ENCODE data around the gene KANK4.

Gene KANK4

GRCh38 chr1:62307895-62308492, 11.2 kb downstream of the KANK4 start:
- DNase-seq (ENCODE audit: low read depth in 2 of 3, low spot score in 1 of 3) = no peak

- no peak for DNase-seq (ENCODE audit: low read depth in 2 of 3, low spot score in 1 of 3)
Measured at GRCh38 chr1:62307446-62307845, 11.8 kb downstream of the KANK4 start.

GRCh38 chr1:62306065-62306464, 13.2 kb downstream of the KANK4 start:
- no peak for DNase-seq (ENCODE audit: low read depth in 2 of 3, low spot score in 1 of 3)

DNA sequence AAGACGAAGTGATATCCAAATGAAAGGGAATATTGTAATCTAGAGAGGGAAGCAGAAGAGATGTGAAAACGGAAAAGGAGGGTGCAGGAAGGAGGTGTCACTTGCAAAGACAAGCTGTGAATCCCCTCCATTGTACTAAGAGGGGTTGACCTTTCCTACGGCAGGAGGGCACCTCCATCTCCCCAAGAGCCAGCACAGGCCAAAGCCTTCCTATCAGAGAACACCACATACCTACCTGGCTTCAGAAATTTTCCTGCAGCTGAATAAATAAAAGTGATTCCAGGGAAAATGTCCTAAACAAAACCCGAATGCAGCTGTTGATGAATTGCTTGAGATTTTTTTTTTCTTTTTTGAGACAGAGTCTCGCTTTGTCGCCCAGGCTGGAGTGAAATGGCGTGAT, 14.3 kb downstream of the KANK4 start:
- DNase-seq (ENCODE audit: low read depth in 2 of 3, low spot score in 1 of 3) = no peak

- no peak for DNase-seq (ENCODE audit: low read depth in 2 of 3, low spot score in 1 of 3)
Measured at GRCh38 chr1:62304515-62304914, 14.7 kb downstream of the KANK4 start.

GRCh38 chr1:62301726-62302390, 17.4 kb downstream of the KANK4 start:
- DNase-seq (ENCODE audit: low read depth in 2 of 3, low spot score in 1 of 3) = no peak

GRCh38 chr1:62299426-62300200, 19.6 kb downstream of the KANK4 start:
- no peak for DNase-seq (ENCODE audit: low read depth in 2 of 3, low spot score in 1 of 3)

- no peak for DNase-seq (ENCODE audit: low read depth in 2 of 3, low spot score in 1 of 3)
Measured at GRCh38 chr1:62295921-62296491, 23.2 kb downstream of the KANK4 start.

DNA sequence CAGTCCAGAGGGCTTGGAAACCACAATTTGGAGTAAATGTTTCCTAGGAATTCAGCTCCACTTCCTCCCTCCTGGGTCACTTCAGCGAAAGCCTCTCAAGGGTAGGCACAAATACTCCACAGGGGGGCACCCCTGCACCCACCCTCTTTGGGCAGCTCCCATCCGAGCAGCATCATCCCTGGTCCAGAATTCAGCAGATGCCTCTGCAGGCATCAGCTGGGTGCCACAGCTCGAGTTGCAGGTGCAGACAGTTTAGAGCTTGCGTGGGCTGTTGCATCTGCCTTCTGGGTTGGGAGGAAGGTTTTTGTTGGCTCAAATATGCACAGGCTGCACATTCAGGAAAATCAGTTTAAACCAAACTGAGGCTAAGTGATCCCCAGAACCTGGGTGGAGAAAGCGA, 25.0 kb downstream of the KANK4 start:
- DNase-seq (ENCODE audit: low read depth in 2 of 3, low spot score in 1 of 3) = no peak

DNA sequence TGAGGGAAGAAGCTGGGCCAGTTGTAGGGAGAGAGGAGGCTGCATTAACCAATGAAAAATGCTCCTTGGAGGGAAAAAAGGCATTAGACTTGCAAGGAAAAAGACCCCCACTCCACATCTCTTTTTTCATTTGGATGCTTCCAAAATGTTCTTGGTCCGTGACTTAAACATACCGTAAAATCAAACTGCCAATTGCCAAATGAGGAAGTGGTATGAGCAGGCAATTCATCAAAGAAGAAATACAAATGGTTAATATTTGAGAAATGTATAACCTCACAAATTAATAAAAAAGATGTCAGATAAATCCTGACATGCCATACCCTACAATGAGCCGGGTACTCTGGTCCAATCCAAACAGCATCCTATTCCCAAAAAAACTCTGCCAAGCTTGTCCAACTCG, 30.6 kb downstream of the KANK4 start:
- DNase-seq (ENCODE audit: low read depth in 2 of 3, low spot score in 1 of 3) = no peak

DNA sequence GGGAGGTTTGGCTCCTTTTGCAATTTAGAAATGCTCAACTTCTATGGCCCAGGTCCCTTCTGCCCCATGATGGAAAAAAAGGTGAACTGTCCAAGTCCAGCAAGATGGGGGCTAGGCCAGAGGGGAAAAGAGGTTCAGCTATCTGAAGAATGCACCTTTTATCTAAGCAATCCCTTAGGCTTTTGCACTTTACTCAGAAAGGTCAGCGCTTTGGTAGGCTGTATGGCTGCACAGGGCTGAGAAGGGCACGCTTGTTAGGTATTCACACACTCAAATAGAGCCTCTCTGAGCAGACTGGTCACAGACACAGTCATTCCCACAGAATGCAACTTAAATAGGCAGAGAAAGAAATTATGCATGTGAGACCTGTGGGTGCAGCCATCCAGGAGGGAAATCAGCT, 31.0 kb downstream of the KANK4 start:
- no peak for DNase-seq (ENCODE audit: low read depth in 2 of 3, low spot score in 1 of 3)

DNA sequence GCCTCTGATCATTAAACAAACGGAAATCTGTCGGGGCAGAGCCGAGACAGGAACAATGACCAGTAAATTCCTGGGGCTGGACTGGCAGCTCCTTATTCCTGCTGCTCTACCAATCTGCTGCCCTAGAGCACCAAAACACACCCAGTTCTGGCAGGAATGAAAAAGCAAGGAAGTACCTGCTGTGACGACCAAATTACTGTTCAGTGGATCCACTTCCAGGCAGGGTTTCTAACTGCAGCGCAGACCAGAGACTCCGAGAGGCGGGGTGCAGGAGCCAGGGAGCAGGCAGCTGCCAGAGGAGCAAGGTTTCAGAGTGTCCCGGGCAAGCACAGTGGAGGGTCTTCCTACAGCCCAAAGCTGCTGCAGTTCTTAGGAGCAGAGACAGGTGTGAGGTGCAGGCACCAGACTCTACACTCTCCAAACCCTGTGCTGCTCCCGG, 32.4 kb downstream of the KANK4 start:
- DNase-seq (ENCODE audit: low read depth in 2 of 3, low spot score in 1 of 3) = no peak

DNA sequence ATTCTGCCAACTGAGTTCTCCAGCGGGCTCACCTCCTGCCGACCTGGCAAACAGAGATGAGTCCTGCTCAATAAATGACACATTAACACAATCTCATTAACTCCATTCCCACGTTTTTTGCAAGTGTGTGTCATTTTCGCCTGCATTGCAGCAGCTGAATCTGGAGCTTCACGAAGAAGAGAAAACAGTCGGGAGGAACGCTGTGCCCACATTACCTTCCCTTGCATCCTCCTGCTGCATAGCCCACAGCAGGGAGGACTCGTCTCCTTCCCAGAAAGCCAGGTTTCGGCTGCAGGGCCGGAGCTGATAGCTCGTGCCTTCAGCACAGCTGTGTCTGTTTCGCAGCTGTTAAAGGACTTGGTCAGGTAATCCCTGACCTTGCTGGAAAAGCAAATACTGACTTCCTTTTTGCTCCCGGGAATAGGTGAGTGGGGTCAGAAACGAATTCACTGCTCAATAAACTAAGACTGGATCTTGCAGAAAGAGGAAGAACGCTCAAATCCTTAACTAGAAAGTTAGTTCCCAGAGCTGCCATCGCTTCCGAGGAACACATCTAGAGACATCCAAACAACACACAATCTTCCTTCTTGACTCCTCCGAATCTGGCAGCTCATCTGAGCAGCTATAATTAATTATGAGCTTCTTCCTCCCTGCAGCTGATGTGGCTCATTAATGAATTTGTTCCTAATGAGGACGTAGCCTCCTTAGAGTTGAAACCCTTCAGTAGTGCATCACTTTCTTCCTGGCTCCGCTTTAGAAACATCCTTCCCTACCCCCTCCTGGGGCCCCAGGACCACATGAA, 33.0 kb downstream of the KANK4 start:
- DNase-seq (ENCODE audit: low read depth in 2 of 3, low spot score in 1 of 3) = no peak

DNA sequence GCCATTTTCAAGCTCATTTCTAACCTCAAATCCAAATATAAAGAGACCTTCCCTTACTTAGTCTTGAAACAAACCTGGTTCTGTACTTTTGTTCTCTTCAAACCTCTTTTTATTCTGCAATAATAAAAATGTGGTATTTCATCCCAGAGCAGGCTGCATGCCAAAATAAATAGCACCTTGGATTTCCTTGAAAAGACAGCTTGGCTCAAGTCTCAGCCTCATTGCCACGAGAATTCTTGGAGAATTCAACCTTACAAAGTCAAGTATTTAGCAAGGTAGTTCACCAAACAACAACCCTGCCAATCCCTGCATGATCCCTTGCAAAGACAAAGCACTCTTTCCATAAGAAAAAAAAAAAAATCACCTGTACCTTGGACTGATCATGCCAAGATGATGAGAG, 33.8 kb downstream of the KANK4 start:
- no peak for DNase-seq (ENCODE audit: low read depth in 2 of 3, low spot score in 1 of 3)

DNA sequence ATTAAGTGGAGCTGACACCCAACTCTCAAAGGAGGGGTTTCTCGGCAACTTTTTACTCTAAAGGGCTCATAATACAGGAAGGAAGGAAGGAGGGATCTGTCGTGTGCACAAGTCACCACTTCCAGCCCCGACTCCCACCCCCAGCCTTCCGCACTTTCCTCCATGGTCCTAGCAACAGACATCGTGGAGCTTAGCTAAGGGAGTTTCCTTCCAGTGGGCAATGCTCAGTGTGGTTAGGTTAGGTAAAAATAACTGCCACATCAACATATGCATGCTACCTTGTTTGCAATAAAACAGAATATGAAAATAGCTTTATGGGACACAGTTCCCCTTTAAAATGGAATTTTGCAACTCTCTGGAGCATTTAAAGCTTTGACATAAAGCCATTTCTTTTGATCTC, 35.2 kb downstream of the KANK4 start:
- DNase-seq (ENCODE audit: low read depth in 2 of 3, low spot score in 1 of 3) = no peak

DNA sequence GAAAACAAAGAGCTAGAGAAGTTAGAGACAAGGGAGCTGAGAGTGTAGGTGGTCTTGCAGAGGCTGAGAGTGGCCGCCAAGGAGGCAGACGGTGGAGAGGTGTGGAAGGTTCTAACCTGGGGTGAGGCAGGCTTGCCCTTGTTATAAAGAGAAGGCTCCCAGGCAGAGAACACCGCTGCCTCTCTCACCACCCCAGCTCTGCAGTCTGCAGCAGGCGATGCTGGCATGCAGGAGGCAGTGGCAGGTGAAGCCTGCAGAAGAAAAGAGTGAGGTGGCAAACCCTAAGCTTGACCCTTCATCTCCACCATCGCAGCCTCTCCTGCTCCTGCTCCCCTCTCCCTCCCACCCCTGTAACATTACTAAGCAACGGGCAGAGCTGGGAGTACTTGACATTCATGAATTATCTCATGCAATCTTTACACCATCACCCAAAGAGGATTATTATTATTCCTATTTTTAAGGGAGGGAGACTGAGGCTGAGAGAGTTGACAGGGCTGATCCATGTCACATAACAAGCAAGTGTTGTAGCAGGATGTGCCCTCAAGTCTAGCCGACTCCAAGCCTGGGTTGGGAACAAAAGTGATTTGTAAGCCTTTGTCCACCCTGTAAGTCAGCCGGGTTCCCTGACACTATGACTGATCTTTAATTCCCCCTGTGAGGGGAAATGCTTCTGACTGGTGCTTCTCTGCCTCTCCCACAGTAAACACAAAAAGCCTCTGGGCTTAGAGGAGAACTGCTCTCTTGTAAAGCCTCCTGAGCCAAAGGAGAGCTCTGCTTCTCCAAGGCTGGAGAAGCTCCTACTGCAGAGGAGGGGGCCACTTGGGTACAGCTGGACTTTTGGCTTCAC, 36.1 kb downstream of the KANK4 start:
- DNase-seq (ENCODE audit: low read depth in 2 of 3, low spot score in 1 of 3) = no peak

- no peak for DNase-seq (ENCODE audit: low read depth in 2 of 3, low spot score in 1 of 3)
Measured at GRCh38 chr1:62281922-62282555, 37.2 kb downstream of the KANK4 start.

DNA sequence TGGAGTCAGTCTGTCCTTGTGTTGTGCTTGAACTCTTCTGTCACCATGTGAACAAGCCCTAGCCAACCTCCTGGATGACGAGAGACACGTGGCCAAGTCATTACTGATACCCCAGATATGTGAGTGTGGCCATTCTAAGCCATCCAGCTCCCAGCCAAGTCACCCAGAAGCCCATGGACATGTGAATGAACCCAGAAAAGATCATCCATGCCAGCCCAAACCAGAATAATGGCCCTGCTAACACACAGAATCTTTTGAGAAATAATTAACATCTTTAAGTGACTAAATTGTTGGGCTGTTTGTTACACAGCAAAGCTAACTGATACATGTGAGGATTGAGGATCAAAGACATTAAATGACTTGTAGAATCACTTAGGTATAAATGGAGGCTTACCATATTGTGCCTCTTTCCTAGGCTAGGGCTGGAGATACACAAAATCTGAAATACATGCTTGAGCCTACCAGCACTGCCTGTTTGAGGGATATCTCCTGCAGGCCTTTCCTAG, 38.2 kb downstream of the KANK4 start:
- no peak for DNase-seq (ENCODE audit: low read depth in 2 of 3, low spot score in 1 of 3)

- no peak for DNase-seq (ENCODE audit: low read depth in 2 of 3, low spot score in 1 of 3)
Measured at GRCh38 chr1:62280150-62280549, 39.1 kb downstream of the KANK4 start.

DNA sequence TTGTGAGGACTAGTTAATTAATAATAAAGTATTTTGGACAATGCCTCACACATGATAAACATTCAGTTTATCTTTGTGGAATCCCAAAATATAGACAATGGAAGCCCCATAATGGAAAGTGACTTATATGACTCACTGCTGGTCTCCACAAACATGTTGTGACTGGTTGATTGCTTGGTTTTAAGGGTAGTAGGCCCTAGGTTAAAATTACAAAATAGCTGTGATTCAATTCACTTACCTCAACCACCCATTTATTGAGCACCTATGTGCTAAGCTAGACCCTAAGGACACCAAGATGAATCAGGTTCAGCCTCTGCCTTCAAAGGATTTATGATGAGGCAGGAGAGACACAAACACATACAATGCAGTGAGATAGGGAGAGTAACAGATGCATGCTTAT, 42.4 kb downstream of the KANK4 start:
- DNase-seq (ENCODE audit: low read depth in 2 of 3, low spot score in 1 of 3) = no peak
